HG02852 (cell line): ENCODE data around the gene SYNPO2.
"Not testable (repeated sequence)": the region's sequence is repeated elsewhere in the genome, so short reads cannot be mapped to it uniquely, and the experiment has no call there.

ENCODE experiments used
- ATAC-seq: cut with Tn5 transposase; IDR thresholded peaks from one replicate; pipeline ENCODE4 v1.9.1; 2021; ENCODE audit warnings: mild to moderate bottlenecking, moderate library complexity; ENCODE audit not compliant: unreplicated experiment

Gene SYNPO2

GRCh38 chr4:118888666-118889311 lies at the start of gene SYNPO2:
TSS of gene SYNPO2 (plus strand) at chr4:118888854. CDS start at chr4:118889037, 183 bp downstream.
- ATAC-seq = peak; percentile 79

GRCh38 chr4:118839221-118839927 lies 49.3 kb upstream of the SYNPO2 start:
- no peak for ATAC-seq

GRCh38 chr4:118842055-118842454 lies 46.6 kb upstream of the SYNPO2 start:
- no peak for ATAC-seq

GRCh38 chr4:118843237-118843636 lies 45.4 kb upstream of the SYNPO2 start:
- no peak for ATAC-seq

- ATAC-seq = no peak
These were observed 43.1 kb upstream of the SYNPO2 start for GRCh38 chr4:118845552-118846050.

- ATAC-seq = no peak
These were observed 41.7 kb upstream of the SYNPO2 start for GRCh38 chr4:118846979-118847378.

- ATAC-seq = no peak
These were observed 40.4 kb upstream of the SYNPO2 start for GRCh38 chr4:118848242-118848641.

- no peak for ATAC-seq
These were observed 39.8 kb upstream of the SYNPO2 start for GRCh38 chr4:118848901-118849300.

- no peak for ATAC-seq
These were observed 38.7 kb upstream of the SYNPO2 start for GRCh38 chr4:118849867-118850487.

- peak; percentile 95 for ATAC-seq
These were observed 38.0 kb upstream of the SYNPO2 start for GRCh38 chr4:118850488-118851173.

GRCh38 chr4:118857760-118858159 lies 30.9 kb upstream of the SYNPO2 start:
- ATAC-seq = no peak

GRCh38 chr4:118858779-118859178 lies 29.9 kb upstream of the SYNPO2 start:
- no peak for ATAC-seq

GRCh38 chr4:118865091-118865708 lies 23.5 kb upstream of the SYNPO2 start:
- peak; percentile 69 for ATAC-seq

GRCh38 chr4:118866442-118866841 lies 22.2 kb upstream of the SYNPO2 start:
- no peak for ATAC-seq

- ATAC-seq = no peak
These were observed 21.2 kb upstream of the SYNPO2 start for GRCh38 chr4:118867311-118868067.

- peak; percentile 65 for ATAC-seq
These were observed 18.8 kb upstream of the SYNPO2 start for GRCh38 chr4:118869808-118870342.

GRCh38 chr4:118872181-118872580 lies 16.5 kb upstream of the SYNPO2 start:
- no peak for ATAC-seq

- no peak for ATAC-seq
These were observed 10.9 kb upstream of the SYNPO2 start for GRCh38 chr4:118877797-118878196.

- not testable (repeated sequence) for ATAC-seq
These were observed 10.1 kb upstream of the SYNPO2 start for GRCh38 chr4:118878507-118878906.

- no peak for ATAC-seq
These were observed 9.2 kb upstream of the SYNPO2 start for GRCh38 chr4:118879409-118879808.
